Heart left ventricle (tissue), 13 donors: ENCODE measurements around the gene CELSR1.
"Not testable (repeated sequence)": the region's sequence is repeated elsewhere in the genome, so short reads cannot be mapped to it uniquely, and the experiment has no call there.

Experiments used
- CTCF ChIP-seq, 12 donors: fragments of 200-600 bp; sonication (generic) in 4 of 12; IDR thresholded peaks; one replicate each; pipeline versions ENCODE4 v1.5.0 to v1.8.0; 2018 to 2022; ENCODE audit warnings: antibody characterized with exemption in 12 of 12, mild to moderate bottlenecking in 5 of 12
- POLR2A ChIP-seq, 2 donors: fragments of 450-650 bp; IDR thresholded peaks; one replicate each; pipeline ENCODE4 v1.6.1; 2017; ENCODE audit warnings: antibody characterized with exemption in 2 of 2, mild to moderate bottlenecking in 2 of 2, moderate library complexity in 2 of 2
- donor health status: ischemic (EF 13 %, LVEDD 7.1; RV severe dilation, severe dysfunction).
- donor health status: DM: no; HTN: yes; CAD: no.
- donor health status: DM: no; HTN: no; CAD: no.
- donor health status: ischemic (EF 25% LVEDD 6.9; RV normal size, moderate dysfunction).
- donor health status: ischemic (EF 25% LVEDD 5.7; RV mildly dilated, moderate dysfunction).
- donor health status: ischemic (EF 35%, LVEDD 5.7; RV mildly dilated, moderate dysfunction).
- donor health status: nonischemic (EF 11% LVEDD 7.7; RV severe dilation, severe dysfunction).
- donor health status: DM: yes; HTN: yes; CAD: no.
- donor health status: PGD.
- donor health status: ischemic (EF 29% LVEDD 5.4; RV normal size, mild dysfunction).
- donor health status: nonischemic (EF 23%, LVEDD 6.1; RV moderate dilation, normal function).

GRCh38 chr22:46397049-46397448, 140.4 kb downstream of the CELSR1 start:
- TF ChIP-seq POLR2A, CTCF (IDR thresholded peaks at IDR 0.05): not testable (repeated sequence)
